Globus pallidus (tissue), 1 donor: ENCODE measurements around the gene ETFBKMT.
"Not testable (repeated sequence)": the region's sequence is repeated elsewhere in the genome, so short reads cannot be mapped to it uniquely, and the experiment has no call there.

Experiments used
- DNase-seq: peaks from one replicate; pipeline ENCODE4 v3.0.0-alpha.2; 2015; ENCODE audit warnings: low spot score

Gene ETFBKMT

DNA sequence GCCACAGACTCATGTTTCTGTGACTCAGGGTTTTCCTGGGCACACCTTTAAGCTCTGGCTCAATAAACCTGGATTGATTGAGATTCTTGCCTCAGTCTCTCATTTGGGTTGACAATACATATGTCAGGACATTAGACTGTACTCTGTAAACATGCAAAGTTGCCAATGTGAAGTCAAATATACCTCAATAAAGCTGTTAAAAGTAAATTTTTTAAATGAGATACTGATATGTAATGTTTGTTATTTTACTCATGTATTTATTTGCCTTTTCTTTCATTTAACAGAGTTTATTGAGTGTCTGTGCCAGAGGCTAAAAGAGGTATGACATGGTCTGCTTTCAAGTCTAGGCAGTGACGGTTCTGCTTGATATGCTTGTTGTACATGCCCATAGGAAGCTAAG lies 3.7 kb upstream of the ETFBKMT start:
- DNase-seq, result no peak

GRCh38 chr12:31658471-31659086 lies 909 bp upstream of the ETFBKMT start:
- no peak for DNase-seq

DNA sequence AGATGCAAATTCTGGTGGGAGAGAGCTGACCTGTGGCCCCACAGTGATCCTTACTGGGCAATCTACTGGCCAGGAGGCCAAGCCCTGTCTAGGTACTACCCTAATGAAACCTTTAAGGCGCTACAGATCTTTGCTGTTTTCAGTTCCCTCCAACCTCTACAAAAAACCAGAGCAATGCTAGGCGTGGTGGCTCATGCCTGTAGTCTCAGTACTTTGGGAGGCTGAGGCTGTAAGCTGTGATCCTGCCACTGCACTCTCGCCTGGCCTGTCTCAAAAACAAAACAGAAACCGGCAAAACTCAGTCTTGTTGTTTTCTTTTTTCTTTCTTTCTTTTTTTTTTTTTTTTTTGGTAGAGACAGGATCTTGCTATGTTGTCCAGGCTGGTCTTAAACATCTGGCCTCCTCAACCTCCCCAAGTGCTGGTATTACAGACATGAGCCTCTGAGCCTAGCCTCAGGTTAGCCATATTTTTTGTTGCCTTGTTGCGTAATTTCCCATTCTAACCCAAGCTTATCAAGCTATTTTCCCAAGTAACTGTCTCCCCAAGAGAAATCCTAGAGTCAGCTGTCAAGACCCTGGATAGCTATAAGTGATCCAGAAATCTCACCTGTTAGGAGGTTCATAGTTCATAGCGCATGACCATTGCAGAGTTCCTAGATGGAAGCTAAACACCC lies 2.8 kb downstream of the ETFBKMT start:
- DNase-seq, result no peak

DNA sequence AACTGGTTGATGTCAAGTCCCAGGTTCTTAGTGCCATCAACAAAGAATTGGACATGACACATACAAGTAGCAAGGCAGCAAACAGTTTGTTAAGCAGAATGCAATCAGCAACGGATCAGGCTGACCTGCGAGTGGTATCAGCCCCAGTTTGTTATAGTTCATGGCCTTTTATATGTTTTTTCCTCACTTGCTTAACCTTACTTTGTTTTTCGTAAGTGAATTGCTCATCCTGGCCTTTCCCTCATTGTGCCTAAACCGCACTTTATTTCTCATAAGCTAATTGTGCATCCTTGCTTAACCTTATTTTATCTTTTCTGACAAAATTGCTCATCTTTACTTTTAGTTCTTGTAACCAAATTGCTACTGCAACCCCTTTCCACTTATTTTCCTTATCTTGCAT lies 4.1 kb downstream of the ETFBKMT start:
- DNase-seq, result no peak

GRCh38 chr12:31664038-31664437 lies 4.5 kb downstream of the ETFBKMT start:
- no peak for DNase-seq

GRCh38 chr12:31669020-31669419 lies 9.5 kb downstream of the ETFBKMT start:
- DNase-seq, result no peak

DNA sequence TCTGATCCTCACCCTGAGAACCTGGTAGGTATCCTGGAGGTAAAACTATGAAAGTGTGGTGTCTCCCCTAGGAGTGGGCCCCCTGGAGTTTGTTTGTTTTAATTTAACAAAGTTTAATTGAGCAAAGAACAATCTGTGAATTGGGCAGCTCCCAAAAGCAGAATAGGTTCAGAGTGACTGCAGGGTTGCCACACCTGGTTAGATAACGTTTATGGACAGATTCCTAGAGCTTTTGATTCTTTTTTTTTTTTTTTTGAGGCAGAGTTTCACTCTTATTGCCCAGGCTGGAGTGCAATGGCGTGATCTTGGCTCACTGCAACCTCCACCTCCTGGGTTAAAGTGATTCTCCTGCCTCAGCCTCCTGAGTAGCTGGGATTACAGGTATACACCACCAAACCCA lies 10.1 kb downstream of the ETFBKMT start:
- DNase-seq, result not testable (repeated sequence)

DNA sequence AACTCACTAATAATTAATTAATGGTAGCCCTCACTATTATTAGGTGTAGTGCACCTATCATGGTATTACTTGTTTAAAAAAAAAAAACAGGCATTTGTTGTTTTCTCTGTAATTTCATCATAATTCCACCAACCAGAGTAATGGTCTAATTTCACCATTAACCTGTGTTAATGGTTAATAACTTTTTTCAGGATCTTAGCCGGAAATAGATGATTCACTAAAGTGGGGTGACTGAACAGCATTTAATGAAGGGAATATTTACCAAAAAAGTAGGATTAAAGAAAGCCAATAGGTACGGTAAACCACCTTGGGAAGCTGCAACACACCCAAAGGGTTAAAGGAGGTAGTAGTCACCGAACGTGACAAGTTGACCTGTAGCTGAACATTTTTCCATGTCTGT lies 13.0 kb downstream of the ETFBKMT start:
- DNase-seq, result no peak

DNA sequence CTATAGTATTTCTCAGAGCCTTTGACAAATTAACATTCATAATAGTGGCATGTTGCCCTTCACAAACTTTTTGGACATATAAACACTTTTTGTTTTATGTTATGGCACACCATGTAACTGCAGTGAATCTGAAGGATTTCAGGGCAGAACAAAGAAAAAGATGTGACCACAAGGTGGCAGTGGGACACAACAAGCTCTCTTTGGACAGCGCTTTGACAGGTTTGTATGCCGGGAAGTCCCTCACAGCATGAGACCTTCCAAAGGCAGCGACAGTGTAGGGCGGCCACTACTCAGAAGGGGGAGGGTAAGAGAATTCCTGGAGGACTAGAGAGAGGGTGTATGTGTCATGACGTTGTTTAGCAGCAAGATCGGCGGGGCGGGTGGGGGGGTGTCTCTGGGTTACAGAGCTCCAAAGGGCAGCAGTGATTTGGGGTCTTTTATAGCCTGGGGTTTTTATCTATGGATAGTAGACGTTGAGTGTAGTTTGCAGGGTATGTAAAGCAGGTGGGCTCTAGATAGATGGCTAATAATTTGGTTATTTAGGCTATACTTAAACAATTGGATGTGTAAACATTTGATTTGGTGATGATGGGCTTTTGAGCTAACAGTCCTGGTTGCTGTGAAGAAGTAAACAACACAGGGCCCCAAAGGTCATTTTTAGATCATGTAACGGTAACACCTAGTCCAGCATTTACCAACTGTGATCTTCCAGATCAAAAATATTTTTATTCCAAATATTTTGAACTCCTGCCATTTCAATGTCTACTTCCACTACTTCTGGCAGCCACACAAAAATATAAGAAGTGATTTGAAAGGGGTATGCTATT lies 22.9 kb downstream of the ETFBKMT start:
- DNase-seq, result peak; percentile 37

GRCh38 chr12:31685801-31686200 lies 26.3 kb downstream of the ETFBKMT start:
- no peak for DNase-seq

DNA sequence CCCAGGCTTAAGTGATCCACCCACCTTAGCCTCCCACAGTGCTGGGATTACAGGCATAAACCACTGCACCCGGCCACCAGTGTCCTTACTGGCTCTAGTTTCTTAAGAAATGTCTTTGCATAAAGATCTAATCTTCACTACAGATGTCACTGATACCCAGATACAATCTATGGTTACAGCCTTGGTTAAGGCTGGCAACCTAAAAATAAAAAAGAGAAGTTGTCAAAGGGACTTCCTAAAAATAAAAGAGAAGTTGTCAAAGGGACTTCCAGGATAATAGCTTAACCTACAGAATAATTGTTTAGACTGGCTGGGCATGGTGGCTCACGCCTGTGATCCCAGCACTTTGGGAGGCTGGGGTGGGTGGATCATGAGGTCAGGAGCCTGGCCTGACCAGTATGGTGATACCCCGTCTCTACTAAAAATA lies 27.6 kb downstream of the ETFBKMT start:
- DNase-seq, result peak; percentile 50

DNA sequence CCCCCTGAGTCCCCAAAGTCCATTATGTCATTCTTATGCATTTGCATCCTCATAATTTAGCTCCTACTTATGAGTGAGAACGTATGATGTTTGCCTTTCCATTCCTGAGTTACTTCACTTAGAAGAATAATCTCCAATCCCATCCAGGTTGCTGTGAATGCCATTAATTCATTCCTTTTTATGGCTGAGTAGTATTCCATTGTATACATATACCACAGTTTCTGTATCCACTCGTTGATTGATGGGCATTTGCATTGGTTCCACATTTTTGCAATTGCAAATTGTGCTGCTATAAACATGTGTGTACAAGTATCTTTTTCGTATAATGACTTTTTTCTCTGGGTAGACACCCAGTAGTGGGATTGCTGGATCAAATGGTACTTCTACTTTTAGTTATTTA lies 30.4 kb downstream of the ETFBKMT start:
- not testable (repeated sequence) for DNase-seq

DNA sequence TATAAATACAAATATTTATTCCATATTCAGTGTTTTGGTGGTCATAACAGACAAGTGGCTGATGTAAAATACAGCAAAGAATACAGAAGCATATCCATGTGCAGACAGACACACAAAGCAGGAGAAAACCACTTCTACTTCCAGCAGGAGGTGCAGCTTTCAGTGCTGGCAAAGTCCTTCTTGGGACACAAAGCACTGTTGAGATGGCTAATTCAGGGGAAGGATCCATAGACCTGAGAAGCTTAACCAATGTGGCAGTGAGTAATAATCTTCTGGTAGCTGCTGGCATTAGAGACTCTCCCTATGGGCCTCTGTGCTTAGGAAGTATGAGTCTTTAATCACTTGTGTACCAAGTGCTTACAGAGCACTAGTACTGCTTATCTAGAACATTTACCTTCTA lies 42.6 kb downstream of the ETFBKMT start:
- no peak for DNase-seq

DNA sequence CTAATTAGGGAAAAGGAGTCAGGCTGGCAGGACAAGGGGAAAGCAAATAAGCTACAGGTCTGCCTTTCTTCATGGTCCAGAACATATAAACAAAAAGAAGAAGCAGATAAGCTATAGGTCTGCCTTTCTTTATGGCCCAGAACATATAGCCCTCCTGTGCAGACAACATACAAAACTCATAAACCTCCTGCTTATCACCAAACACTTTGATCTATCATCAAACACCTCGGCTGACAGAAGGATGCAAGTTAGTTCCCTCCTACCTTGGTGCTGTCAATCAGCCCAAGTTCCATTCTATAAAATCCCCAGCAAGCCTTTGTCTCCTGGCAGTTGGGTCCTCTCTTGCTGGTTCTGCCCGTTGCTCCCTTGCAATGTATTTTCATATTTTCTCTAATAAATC lies 46.1 kb downstream of the ETFBKMT start:
- DNase-seq, result no peak

DNA sequence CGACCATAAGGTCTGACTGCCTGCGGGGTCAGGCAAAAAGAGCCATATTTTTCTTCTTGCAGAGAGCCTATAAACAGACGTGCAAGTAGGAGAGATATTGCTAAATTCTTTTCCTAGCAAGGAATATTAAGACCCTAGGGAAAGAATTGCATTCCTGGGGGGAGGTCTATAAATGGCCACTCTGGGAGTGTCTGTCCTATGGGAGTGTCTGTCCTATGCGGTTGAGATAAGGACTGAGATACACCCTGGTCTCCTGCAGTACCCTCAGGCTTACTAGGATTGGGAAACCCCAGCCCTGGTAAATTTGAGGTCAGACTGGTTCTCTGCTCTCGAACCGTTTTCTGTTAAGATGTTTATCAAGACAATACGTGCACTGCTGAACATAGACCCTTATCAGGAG lies 48.6 kb downstream of the ETFBKMT start:
- not testable (repeated sequence) for DNase-seq

- no peak for DNase-seq
Observed at GRCh38 chr12:31710021-31710818, 50.7 kb downstream of the ETFBKMT start.

DNA sequence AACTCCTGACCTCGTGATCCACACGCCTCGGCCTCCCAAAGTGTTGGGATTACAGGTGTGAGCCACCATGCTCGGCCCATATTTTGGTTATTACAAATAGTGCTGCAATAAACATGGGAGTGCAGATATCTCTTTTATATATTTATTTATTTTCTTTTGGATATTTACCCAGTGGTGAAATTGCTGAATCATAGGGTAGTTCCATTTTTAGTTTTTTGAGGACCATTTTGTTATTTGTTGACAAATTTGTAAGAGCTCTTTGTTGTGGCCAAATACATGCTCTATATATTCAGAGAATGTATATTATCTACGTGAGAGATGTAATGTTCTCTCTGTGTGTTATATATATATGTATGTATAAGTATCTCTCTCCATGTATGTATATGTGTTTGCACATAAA lies 53.4 kb downstream of the ETFBKMT start:
- no peak for DNase-seq

DNA sequence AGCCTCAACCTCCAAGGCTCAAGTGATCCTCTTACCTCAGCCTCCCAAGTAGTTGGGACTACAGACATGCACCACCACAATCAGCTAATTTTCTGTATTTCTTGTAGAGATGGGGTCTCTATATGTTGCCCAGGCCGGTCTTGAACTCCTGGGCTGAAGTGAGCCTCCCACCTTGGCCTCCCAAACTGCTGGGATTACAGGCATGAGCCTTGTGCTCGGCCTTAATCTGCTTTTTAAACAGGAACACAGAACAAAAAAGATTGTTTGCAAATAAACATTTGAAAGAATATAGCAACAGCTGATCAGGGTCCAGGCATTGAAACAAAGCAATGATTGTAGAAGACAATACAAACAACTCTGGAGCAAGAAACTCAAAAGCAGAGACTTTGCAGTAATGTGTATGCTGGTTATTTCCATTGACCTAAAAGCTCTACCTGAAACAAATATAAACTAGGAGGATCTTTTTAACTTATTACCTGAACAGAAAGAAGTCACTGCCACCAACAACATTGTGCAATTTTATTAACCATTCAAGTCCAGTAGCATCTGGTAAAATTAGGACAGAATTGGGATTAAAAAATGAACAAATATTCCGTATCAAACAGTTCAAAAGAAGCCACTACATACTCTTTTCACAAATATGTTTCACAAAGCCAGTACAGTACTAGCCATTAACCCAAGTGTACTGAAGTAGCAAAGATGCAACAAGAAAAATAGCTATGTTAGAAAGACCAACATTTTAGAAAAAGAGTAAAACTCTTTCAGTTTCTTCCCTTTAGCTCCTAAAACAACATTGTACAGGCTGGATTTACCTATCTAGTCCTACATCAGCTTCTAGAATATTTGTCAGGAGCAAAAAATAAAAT lies 55.2 kb downstream of the ETFBKMT start:
- peak; percentile 31 for DNase-seq

DNA sequence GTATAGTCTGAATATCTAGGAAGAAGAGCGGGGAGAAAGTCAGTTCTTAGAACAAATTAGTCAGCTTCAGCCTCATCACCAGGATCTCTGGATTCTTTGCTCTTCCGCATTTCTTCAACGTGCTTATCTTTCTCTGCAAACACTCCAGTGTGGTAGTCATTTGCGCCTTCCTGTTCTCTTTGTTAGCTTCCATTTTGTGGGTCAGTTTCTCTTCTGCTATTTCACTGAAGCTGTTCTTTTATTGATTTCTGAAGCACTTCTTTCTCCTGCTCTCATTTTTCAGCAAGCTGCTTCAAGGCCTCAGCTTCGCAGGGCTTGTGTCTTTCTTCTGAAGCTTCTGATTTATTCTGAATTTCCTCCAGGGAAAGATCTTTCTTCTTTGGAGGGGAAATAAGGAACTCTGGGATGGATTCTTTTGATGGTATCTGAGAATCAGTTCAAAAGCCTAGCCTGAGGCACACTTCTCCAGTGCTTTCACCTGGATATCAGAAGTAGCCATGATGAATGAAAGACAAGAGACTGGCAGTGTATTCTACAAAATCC lies 55.9 kb downstream of the ETFBKMT start:
- peak; percentile 51 for DNase-seq

- DNase-seq, result not testable (repeated sequence)
Observed at GRCh38 chr12:31716998-31717397, 57.5 kb downstream of the ETFBKMT start.
